ENCODE measurements around the gene CDK12. TPM values are rescaled to one million over a fixed set of nuclear protein-coding genes. Genes with fewer than 3 reads are reported as not detected.

The CDK12 gene
- total and polyA plus RNA-seq, 9 of the 15 experiments (the other 6 are each of a cell fraction or from before 2014, with no cell fraction given) = 3.4 to 65.6 (median 36.8) TPM

GRCh38 chr17:39450847-39451581, 10.3 kb upstream of the CDK12 start, which contains the start of gene MED1 (continued):
- no peak for TF ChIP-seq ZNF561 (CRISPR knock-in tag; conservative IDR thresholded peaks at IDR 0.05)
- TF ChIP-seq DLX4 (CRISPR knock-in tag; IDR thresholded peaks at IDR 0.05) = no peak
- TF ChIP-seq ZNF778 (CRISPR knock-in tag; IDR thresholded peaks at IDR 0.05) = no peak
- no peak for TF ChIP-seq USF1 (CRISPR knock-in tag; IDR thresholded peaks at IDR 0.05)
- no peak for TF ChIP-seq ZBTB26 (CRISPR knock-in tag; IDR thresholded peaks at IDR 0.05)
- no peak for TF ChIP-seq RBM17 (IDR thresholded peaks at IDR 0.05; ENCODE audit: borderline replicate concordance, low read depth, low read length)
- TF ChIP-seq FOXK2 (conservative IDR thresholded peaks at IDR 0.05 in 1 of 2, IDR thresholded peaks at IDR 0.05 in 1 of 2; ENCODE audit: low read depth in 2 of 2) = no peak
- no peak for TF ChIP-seq DEAF1 (CRISPR knock-in tag; IDR thresholded peaks at IDR 0.05)
- TF ChIP-seq FOXO4 (CRISPR knock-in tag; IDR thresholded peaks at IDR 0.05) = no peak
- TF ChIP-seq ZBTB9 (CRISPR knock-in tag; IDR thresholded peaks at IDR 0.05) = no peak
- TF ChIP-seq NUFIP1 (IDR thresholded peaks at IDR 0.05; ENCODE audit: partially characterized antibody) = no peak
- peak; percentile 35 for TF ChIP-seq HCFC1 (IDR thresholded peaks at IDR 0.05; ENCODE audit: low read depth, low read length)
- TF ChIP-seq DIDO1 (tag; IDR thresholded peaks at IDR 0.05; ENCODE audit: low read depth) = no peak
- TF ChIP-seq RBM14 (IDR thresholded peaks at IDR 0.05; ENCODE audit: borderline replicate concordance, insufficient read depth, low read depth, low read length) = no peak
- TF ChIP-seq EZH2 (IDR thresholded peaks at IDR 0.05; ENCODE audit: borderline replicate concordance, low read depth, low read length) = no peak
- TF ChIP-seq NCOA1 (IDR thresholded peaks at IDR 0.05; ENCODE audit: low read depth) = no peak
- peak; percentile 74; the same call in 1 of the 2 replicates for TF ChIP-seq PML (IDR thresholded peaks at IDR 0.05; ENCODE audit: low read length)

All from K562 (cell line).